ENCODE results near the gene SEC22C.

Gene SEC22C

DNA sequence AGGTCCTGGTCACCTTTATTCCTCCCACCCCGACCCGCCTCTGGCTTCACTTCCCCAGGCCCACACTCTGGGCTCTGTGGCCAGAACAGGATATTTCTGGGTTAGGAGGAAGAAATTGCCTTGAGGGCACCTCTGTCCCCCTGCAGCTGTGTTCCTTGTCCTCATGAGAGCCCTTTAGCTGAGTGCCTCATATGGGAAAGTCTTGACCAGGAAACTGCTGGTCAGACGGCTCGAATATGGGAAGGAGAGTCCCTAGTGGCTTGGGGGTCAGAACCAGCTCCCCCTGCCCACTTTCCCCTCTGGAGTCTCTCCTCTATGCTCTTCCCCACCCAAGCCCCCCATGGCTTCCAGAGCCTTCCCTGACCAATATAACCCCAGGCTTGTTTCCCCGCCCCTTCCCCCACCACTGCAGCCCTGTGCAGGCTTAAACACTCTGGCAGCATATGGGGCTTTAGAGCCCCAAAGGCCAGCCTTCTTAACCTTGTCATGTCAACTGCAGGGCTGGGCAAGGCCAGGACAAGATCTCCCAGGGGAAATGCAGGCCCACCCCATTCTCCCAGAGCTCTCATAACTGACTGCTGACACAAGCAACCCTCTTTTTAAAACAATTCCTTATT is 36.4 kb downstream of the SEC22C start:
- no peak overlapping the region for H2AFZ ChIP-seq (ENCODE audit: low read depth)
- H3K36me3 ChIP-seq (ENCODE audit: insufficient read depth) = no peaks in the 10 kb centered on the region
- no peaks in the 10 kb centered on the region for H4K20me1 ChIP-seq (ENCODE audit: insufficient read depth)
- no peaks in the 10 kb centered on the region for H3K4me1 ChIP-seq (ENCODE audit: low read depth, poor library complexity, severe bottlenecking)
- TF ChIP-seq, protein P1, sequence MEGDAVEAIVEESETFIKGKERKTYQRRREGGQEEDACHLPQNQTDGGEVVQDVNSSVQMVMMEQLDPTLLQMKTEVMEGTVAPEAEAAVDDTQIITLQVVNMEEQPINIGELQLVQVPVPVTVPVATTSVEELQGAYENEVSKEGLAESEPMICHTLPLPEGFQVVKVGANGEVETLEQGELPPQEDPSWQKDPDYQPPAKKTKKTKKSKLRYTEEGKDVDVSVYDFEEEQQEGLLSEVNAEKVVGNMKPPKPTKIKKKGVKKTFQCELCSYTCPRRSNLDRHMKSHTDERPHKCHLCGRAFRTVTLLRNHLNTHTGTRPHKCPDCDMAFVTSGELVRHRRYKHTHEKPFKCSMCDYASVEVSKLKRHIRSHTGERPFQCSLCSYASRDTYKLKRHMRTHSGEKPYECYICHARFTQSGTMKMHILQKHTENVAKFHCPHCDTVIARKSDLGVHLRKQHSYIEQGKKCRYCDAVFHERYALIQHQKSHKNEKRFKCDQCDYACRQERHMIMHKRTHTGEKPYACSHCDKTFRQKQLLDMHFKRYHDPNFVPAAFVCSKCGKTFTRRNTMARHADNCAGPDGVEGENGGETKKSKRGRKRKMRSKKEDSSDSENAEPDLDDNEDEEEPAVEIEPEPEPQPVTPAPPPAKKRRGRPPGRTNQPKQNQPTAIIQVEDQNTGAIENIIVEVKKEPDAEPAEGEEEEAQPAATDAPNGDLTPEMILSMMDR (conservative IDR thresholded peaks at IDR 0.05; ENCODE audit: low read depth, low read length) = no peak
- no peaks in the 10 kb centered on the region for H3K27me3 ChIP-seq (ENCODE audit: insufficient read depth, low read depth)
- no peak overlapping the region for H3K9ac ChIP-seq
- H3K79me2 ChIP-seq (ENCODE audit: insufficient read depth, low read depth) = no peaks in the 10 kb centered on the region
- no peak overlapping the region for H3K4me2 ChIP-seq
- no peak overlapping the region for H3K27ac ChIP-seq
- H3K4me3 ChIP-seq (IDR thresholded peaks at IDR 0.05; ENCODE audit: insufficient read depth, low read depth, low read length) = no peak overlapping the region

DNA sequence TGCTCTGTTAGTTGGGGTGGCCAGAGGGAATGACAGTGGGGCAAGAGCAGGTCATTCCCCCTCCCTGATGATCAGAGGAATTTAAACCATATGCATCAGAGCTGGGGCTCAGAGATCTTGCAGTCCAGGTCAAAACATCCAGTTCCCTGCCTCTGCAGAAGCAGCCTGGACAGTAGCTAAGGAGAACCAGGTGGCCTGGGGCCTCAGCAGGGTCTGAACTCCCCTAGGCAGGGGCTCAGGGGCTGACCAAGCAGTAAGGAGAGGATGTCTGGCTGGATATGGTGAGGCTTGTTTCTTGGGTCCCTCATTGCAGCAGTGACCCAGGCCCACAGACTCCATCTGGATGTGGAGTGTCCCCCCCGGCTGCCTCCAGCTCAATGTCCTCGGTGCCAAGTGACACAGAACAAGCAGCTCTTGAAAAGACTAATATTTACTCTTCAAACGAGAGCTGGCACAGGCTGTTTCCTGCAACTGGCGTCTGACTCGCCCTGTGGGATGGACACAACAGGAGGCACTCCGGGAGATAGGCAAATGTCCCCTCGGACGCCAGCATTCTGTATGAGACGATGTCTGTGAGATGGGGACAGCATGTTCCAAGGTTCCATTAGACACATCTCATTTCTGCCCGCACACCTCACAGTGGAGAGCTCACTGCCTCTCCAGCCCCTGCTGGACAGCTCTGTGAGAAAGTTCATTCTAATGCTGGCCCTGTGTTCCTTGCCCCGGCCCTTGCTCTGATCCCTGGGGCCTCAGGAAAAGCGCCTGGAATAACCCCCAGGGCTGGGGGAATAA is 37.1 kb downstream of the SEC22C start:
- Histone ChIP-seq H3K4me3 (IDR thresholded peaks at IDR 0.05; ENCODE audit: insufficient read depth, low read depth, low read length) (no peak overlapping the region), H3K79me2 (ENCODE audit: insufficient read depth, low read depth) (no peaks in the 10 kb centered on the region), H4K20me1 (ENCODE audit: insufficient read depth) (no peaks in the 10 kb centered on the region), H3K27ac (no peak overlapping the region), H3K9ac (no peak overlapping the region), H3K4me2 (no peak overlapping the region), H3K36me3 (ENCODE audit: insufficient read depth) (no peaks in the 10 kb centered on the region), H3K4me1 (ENCODE audit: low read depth, poor library complexity, severe bottlenecking) (no peaks in the 10 kb centered on the region), H2AFZ (ENCODE audit: low read depth) (no peak overlapping the region), H3K27me3 (ENCODE audit: insufficient read depth, low read depth) (no peaks in the 10 kb centered on the region)
- TF ChIP-seq, protein P1 (conservative IDR thresholded peaks at IDR 0.05; ENCODE audit: low read depth, low read length) = no peak

DNA sequence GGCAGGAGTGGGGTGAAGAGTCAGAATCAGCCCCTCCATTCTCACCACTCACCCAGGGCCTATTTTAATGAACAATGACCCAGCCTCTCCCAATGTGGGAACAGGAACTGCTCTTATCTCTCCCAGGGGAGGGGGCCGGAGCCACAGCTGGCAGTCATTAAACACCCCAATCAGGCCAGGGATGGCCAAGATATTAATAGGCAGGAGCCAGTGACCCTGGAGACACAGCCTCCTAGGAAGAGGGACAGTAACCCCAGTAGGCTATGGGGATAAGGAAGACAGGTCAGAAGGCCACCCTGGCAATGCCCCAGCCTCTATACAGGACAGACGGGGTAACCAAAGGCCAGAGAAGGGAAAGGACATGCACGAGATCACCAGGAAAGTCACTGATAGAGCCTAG is 40.7 kb downstream of the SEC22C start:
- TF ChIP-seq, protein P1 (conservative IDR thresholded peaks at IDR 0.05; ENCODE audit: low read depth, low read length) = no peak
- no peak overlapping the region for H2AFZ ChIP-seq (ENCODE audit: low read depth)
- no peak overlapping the region for H3K9ac ChIP-seq
- H3K27me3 ChIP-seq (ENCODE audit: insufficient read depth, low read depth) = no peaks in the 10 kb centered on the region
- no peak overlapping the region for H3K4me3 ChIP-seq (IDR thresholded peaks at IDR 0.05; ENCODE audit: insufficient read depth, low read depth, low read length)
- no peaks in the 10 kb centered on the region for H3K4me1 ChIP-seq (ENCODE audit: low read depth, poor library complexity, severe bottlenecking)
- H3K79me2 ChIP-seq (ENCODE audit: insufficient read depth, low read depth) = no peaks in the 10 kb centered on the region
- H3K4me2 ChIP-seq = no peak overlapping the region
- H3K36me3 ChIP-seq (ENCODE audit: insufficient read depth) = no peaks in the 10 kb centered on the region
- H3K27ac ChIP-seq = no peak overlapping the region
- no peaks in the 10 kb centered on the region for H4K20me1 ChIP-seq (ENCODE audit: insufficient read depth)

DNA sequence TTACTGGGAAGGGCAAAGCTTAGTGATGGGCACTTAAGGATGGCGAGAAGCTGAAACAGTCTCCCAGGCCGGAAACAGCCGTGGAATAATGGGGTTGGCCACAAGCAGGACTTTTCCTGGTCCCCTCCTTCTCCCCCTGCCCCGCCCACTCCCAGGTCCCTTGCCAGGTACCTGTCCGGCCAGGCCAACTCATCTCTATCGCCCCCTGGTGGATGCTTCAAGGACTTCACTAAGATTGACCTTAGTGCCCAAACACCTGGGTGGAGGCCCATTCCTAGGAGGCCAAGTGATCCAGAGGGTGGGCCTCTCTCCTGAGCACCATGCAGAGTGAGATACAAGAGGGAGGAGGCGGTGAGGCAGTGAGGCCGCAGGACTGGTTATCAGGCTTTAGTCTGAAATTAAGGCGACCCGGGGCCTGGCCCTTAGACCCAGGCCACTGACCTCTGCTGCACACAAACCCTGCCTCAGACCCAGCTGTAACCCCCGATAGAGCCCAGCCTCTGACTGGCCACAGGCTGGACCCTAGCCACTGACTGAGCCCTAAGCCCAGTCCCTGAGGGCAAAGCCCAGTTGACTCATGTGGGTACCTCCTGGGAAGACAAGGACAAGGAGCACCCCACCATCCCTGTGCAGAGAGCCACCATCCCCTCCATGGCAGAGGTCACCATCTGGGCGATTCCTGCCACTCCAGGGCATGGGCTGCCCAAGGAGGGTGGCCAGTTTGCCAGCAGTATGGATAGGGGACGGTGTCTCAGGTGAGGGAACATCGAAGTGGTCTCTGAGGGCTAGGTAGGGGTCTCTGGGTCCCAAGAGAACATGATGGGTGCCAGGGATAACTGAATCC is 41.7 kb downstream of the SEC22C start:
- Histone ChIP-seq H3K27me3 (ENCODE audit: insufficient read depth, low read depth) (no peaks in the 10 kb centered on the region), H4K20me1 (ENCODE audit: insufficient read depth) (no peaks in the 10 kb centered on the region), H3K4me3 (IDR thresholded peaks at IDR 0.05; ENCODE audit: insufficient read depth, low read depth, low read length) (no peak overlapping the region), H3K4me2 (no peak overlapping the region), H3K79me2 (ENCODE audit: insufficient read depth, low read depth) (no peaks in the 10 kb centered on the region), H3K27ac (no peak overlapping the region), H2AFZ (ENCODE audit: low read depth) (no peak overlapping the region), H3K36me3 (ENCODE audit: insufficient read depth) (no peaks in the 10 kb centered on the region), H3K9ac (no peak overlapping the region), H3K4me1 (ENCODE audit: low read depth, poor library complexity, severe bottlenecking) (no peaks in the 10 kb centered on the region)
- TF ChIP-seq, protein P1 (conservative IDR thresholded peaks at IDR 0.05; ENCODE audit: low read depth, low read length) = peak; percentile 77
